Astrocyte of the spinal cord (primary cell): ENCODE measurements around the gene YWHAQ.

Experiments used
- DNase-seq: peaks from one replicate; pipeline ENCODE4 v3.0.0; 2011; ENCODE audit warnings: low read depth, low spot score
- H3K4me3 ChIP-seq: 2 replicates; pipeline ENCODE4 v1.5.1; 2011; ENCODE audit warnings: low read depth, mild to moderate bottlenecking, low read length, moderate library complexity
- in situ Hi-C: cut with HindIII; loops from 2 replicates; pipeline ENCODE4 v1.10.0; 2017; ENCODE audit warnings: low sequenced_read_pairs
- TF ChIP-seq, protein P1 (sequence below): IDR thresholded peaks from 2 replicates; pipeline ENCODE4 v1.5.1; 2012; ENCODE audit warnings: low read depth, mild to moderate bottlenecking, low read length, inconsistent platforms

Gene YWHAQ

GRCh38 chr2:9535177-9535576, 95.6 kb downstream of the YWHAQ start:
- no peak overlapping the region for H3K4me3 ChIP-seq
- in situ Hi-C loops = no loop called here
- no peak for DNase-seq
- TF ChIP-seq, protein P1, sequence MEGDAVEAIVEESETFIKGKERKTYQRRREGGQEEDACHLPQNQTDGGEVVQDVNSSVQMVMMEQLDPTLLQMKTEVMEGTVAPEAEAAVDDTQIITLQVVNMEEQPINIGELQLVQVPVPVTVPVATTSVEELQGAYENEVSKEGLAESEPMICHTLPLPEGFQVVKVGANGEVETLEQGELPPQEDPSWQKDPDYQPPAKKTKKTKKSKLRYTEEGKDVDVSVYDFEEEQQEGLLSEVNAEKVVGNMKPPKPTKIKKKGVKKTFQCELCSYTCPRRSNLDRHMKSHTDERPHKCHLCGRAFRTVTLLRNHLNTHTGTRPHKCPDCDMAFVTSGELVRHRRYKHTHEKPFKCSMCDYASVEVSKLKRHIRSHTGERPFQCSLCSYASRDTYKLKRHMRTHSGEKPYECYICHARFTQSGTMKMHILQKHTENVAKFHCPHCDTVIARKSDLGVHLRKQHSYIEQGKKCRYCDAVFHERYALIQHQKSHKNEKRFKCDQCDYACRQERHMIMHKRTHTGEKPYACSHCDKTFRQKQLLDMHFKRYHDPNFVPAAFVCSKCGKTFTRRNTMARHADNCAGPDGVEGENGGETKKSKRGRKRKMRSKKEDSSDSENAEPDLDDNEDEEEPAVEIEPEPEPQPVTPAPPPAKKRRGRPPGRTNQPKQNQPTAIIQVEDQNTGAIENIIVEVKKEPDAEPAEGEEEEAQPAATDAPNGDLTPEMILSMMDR = no peak
